Glutamatergic neuron (in vitro differentiated cells): Measurements from ENCODE around the gene AUTS2. TPM values are rescaled to one million over a fixed set of nuclear protein-coding genes. Genes with fewer than 3 reads are reported as not detected.

Source experiments
- DNase-seq: peaks from one replicate; pipeline ENCODE4 v3.0.0; 2022
- H3K27ac Mint-ChIP-seq: one replicate; pipeline ENCODE4 v1.8.0; 2020; ENCODE audit warnings: mild to moderate bottlenecking, mixed read lengths, inconsistent platforms; ENCODE audit not compliant: unreplicated experiment
- H3K27me3 Mint-ChIP-seq: one replicate; pipeline ENCODE4 v1.8.0; 2020; ENCODE audit warnings: mild to moderate bottlenecking, moderate library complexity, mixed read lengths, inconsistent platforms; ENCODE audit not compliant: unreplicated experiment
- H3K36me3 Mint-ChIP-seq: one replicate; pipeline ENCODE4 v1.8.0; 2020; ENCODE audit warnings: mild to moderate bottlenecking, mixed read lengths, inconsistent platforms; ENCODE audit not compliant: unreplicated experiment
- H3K4me1 Mint-ChIP-seq: one replicate; pipeline ENCODE4 v1.8.0; 2020; ENCODE audit warnings: mild to moderate bottlenecking, low read depth, mixed read lengths, inconsistent platforms; ENCODE audit not compliant: unreplicated experiment
- H3K4me3 Mint-ChIP-seq: one replicate; pipeline ENCODE4 v1.8.0; 2020; ENCODE audit warnings: mild to moderate bottlenecking, mixed read lengths, inconsistent platforms; ENCODE audit not compliant: unreplicated experiment
- H3K9me3 Mint-ChIP-seq: one replicate; pipeline ENCODE4 v1.8.0; 2020; ENCODE audit warnings: mild to moderate bottlenecking, moderate library complexity, mixed read lengths, inconsistent platforms; ENCODE audit not compliant: unreplicated experiment
- total RNA-seq: library from RNA; stranded (reverse); fragmentation: NEBNext Ultra II Directional; extraction: Animal tissue kit (Norgen Biotek cat#: 25700); gene quantifications from one replicate; pipeline ENCODE4 v1.2.1, GENCODE V29; 2021; ENCODE audit not compliant: unreplicated experiment
- TF ChIP-seq, protein P1 (sequence below): fragments of 200-600 bp; sonication (generic); IDR thresholded peaks from one replicate; pipeline ENCODE4 v1.5.0; 2021; ENCODE audit not compliant: partially characterized antibody, unreplicated experiment

AUTS2 gene
- total RNA-seq, 1 donor from 2014 or later, result 300 TPM

DNA sequence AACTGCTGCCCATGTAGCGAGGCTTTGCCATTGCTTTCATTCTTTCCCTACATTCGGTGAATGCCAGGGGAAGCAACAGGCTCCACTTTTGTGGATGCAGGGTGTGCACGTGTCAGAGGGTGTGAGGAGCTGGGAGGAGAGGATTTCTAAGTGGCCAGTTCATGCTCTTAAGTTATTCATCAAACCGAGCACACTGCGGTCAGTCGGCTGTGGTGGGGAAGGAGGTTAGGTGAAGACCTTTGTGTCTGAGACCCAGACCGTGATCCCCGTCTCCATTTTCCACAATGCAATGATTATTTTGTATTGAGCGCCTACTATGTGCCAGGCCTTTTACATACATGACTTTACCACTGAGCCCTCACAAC lies 1095.0 kb downstream of the AUTS2 start:
- Mint-ChIP-seq H3K4me3 (peak overlapping the region; percentile 86), H3K9me3 (peaks cover 22% of the 10 kb centered on the region), H3K27ac (peak overlapping the region; percentile 88), H3K27me3 (peaks cover 15% of the 10 kb centered on the region), H3K4me1 (peaks cover 14% of the 10 kb centered on the region), H3K36me3 (no peaks in the 10 kb centered on the region)
- TF ChIP-seq, protein P1, sequence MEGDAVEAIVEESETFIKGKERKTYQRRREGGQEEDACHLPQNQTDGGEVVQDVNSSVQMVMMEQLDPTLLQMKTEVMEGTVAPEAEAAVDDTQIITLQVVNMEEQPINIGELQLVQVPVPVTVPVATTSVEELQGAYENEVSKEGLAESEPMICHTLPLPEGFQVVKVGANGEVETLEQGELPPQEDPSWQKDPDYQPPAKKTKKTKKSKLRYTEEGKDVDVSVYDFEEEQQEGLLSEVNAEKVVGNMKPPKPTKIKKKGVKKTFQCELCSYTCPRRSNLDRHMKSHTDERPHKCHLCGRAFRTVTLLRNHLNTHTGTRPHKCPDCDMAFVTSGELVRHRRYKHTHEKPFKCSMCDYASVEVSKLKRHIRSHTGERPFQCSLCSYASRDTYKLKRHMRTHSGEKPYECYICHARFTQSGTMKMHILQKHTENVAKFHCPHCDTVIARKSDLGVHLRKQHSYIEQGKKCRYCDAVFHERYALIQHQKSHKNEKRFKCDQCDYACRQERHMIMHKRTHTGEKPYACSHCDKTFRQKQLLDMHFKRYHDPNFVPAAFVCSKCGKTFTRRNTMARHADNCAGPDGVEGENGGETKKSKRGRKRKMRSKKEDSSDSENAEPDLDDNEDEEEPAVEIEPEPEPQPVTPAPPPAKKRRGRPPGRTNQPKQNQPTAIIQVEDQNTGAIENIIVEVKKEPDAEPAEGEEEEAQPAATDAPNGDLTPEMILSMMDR, result no peak
- DNase-seq, result no peak

DNA sequence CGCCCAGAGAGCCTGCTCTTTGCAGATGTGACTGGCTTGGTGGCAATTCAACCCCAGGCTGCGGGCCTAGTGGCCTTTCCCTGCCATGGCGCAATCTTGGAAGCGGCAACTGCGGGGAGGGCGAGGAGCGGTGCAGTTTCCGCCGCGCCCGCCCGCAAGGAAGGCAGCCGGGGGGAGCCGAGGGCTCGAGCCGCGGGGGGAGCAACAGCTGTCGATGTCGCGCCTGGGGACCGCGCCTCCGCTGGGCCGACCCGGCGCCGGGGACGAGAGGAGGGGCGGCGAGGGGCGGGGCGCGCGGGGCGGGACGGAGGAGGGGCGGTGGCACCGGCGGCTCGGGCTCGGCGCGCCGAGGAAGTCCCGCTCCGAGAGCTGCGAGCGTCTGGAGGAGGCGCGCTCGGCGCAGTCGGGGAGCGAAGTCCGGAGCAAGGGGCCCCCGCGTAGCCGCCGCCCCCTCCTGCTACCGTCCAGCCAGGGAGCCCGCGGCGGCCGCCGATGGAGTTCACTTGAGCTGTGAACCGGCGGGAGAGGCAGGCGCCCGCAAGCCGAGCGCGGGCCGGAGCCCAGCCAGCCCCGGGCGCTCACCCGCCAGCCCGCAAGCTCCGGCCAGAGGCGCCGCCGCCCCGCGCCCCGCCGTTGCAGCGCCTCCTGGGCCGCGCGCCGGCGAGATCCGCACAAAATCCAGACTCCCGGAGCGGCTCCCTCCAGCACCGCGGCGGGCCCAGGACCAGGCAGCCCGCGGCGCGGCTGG lies 1095.6 kb downstream of the AUTS2 start:
- TF ChIP-seq, protein P1, result peak; percentile 19
- peaks cover 14% of the 10 kb centered on the region for H3K4me1 Mint-ChIP-seq
- peaks cover 15% of the 10 kb centered on the region for H3K27me3 Mint-ChIP-seq
- H3K27ac Mint-ChIP-seq, result peak overlapping the region; percentile 88
- H3K4me3 Mint-ChIP-seq, result peak overlapping the region; percentile 86
- H3K9me3 Mint-ChIP-seq, result peaks cover 20% of the 10 kb centered on the region
- no peaks in the 10 kb centered on the region for H3K36me3 Mint-ChIP-seq
- DNase-seq, result peak; percentile 81

DNA sequence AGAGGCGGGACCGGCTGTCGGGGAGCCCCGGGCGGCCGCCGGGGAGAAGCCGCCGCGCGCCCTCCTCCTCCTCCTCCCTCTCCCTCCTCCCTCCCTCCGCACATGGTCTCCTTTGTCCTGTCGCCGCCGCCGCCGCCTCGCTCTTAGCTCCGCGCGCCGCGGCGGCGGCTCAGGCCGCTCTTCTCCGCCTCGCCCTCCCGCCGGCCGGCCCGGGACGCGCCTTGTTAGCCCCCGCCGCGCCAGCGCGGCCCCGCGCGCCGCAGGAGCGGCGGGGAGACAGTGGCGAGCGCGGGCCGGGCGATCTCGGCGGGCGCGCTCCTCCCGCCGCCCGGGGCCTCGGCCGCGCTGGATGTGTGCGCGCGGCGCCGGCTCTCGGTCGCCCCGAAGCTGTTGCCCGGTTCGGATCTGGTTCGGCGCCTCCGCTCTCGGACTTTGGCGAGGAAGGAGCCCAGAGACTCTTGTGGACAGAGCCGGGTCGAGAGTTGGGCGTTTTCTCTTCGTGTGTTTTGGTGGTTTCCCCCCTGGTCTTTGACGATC lies 1096.2 kb downstream of the AUTS2 start:
- TF ChIP-seq, protein P1, result no peak
- DNase-seq, result peak; percentile 66
- Mint-ChIP-seq H3K4me1 (peaks cover 14% of the 10 kb centered on the region), H3K27me3 (peaks cover 15% of the 10 kb centered on the region), H3K36me3 (no peaks in the 10 kb centered on the region), H3K4me3 (peak overlapping the region; percentile 93), H3K9me3 (peaks cover 20% of the 10 kb centered on the region), H3K27ac (peak overlapping the region; percentile 98)

DNA sequence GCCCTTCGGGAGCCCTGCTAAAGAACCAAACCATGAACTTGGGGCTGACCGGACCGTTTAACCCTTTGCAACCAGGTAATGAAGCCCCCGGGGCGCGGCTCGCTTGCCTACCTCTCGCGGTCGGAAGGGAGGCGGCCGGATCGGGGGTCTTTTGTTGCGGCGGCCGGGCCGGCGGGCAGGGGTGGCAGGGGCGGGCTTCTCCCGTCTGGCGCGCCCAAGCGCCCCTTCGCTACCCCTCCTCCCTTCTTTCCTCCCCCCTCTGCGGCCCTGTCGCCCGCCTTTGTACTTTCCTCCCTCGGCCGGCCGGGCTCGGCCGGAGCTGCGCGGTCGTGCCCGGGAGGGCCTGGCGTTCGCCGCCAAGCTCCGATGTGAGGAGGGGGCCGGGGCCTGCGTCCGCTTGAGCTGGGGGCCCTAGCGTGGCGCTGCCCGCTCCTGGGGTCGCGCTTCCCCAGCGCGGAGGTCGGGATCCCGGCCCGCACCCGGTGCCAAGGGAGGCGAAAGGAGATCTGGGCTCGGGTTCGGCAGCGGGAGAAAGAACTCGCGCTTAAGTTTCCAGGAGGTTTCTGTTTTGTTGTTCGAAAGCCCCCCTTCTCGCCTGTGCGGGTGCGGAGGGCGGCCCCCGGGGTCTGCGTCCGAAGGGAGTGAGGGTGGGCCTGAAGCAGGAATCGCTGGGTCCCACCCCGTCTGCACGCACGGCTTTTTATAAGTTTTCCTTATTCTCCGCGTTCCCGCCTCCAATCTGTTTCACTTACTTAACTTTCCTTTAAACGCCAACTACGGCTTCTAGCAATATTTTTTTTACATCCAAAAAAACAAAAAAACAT lies 1096.9 kb downstream of the AUTS2 start:
- peak overlapping the region; percentile 93 for H3K4me3 Mint-ChIP-seq
- peak overlapping the region; percentile 98 for H3K27ac Mint-ChIP-seq
- no peaks in the 10 kb centered on the region for H3K36me3 Mint-ChIP-seq
- peaks cover 14% of the 10 kb centered on the region for H3K4me1 Mint-ChIP-seq
- peak; percentile 49 for DNase-seq
- H3K9me3 Mint-ChIP-seq, result peaks cover 20% of the 10 kb centered on the region
- TF ChIP-seq, protein P1, result no peak
- H3K27me3 Mint-ChIP-seq, result peaks cover 15% of the 10 kb centered on the region

DNA sequence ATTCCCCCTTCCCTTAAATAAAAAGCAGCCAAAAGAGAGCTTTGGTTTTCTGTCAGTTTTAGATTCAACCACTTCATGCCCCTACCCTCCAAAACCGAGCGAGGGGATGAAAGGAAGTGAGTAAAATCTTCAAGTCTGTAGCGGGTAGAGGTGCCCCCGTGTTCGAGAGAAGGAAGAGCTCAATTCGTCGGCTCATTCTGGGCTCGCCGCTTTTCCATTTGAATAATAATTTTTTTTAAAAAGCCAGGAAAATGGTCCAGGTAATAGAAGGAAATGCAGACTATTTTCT lies 1097.5 kb downstream of the AUTS2 start:
- Mint-ChIP-seq H3K4me3 (no peak overlapping the region), H3K27ac (peak overlapping the region; percentile 97), H3K36me3 (no peaks in the 10 kb centered on the region), H3K4me1 (peaks cover 14% of the 10 kb centered on the region), H3K27me3 (peaks cover 15% of the 10 kb centered on the region), H3K9me3 (peaks cover 20% of the 10 kb centered on the region)
- TF ChIP-seq, protein P1, result no peak
- no peak for DNase-seq
